CMK (cell line): ENCODE results near the gene SPATS2.
"Not testable (repeated sequence)": the region's sequence is repeated elsewhere in the genome, so short reads cannot be mapped to it uniquely, and the experiment has no call there.

Source experiments
- DNase-seq: peaks from one replicate; pipeline ENCODE4 v3.0.0-alpha.2; 2010; ENCODE audit warnings: low read depth

SPATS2 gene

GRCh38 chr12:49410818-49411217 lies 43.6 kb downstream of the SPATS2 start:
- DNase-seq, result no peak

- no peak for DNase-seq
Observed at GRCh38 chr12:49413010-49413409, 45.7 kb downstream of the SPATS2 start.

GRCh38 chr12:49413796-49414195 lies 46.5 kb downstream of the SPATS2 start:
- DNase-seq, result no peak

GRCh38 chr12:49414364-49414763 lies 47.1 kb downstream of the SPATS2 start:
- DNase-seq, result no peak

- no peak for DNase-seq
Observed at GRCh38 chr12:49415521-49415970, 48.3 kb downstream of the SPATS2 start.

- DNase-seq, result no peak
Observed at GRCh38 chr12:49416892-49417291, 49.6 kb downstream of the SPATS2 start.

- no peak for DNase-seq
Observed at GRCh38 chr12:49417558-49417957, 50.3 kb downstream of the SPATS2 start.

- DNase-seq, result no peak
Observed at GRCh38 chr12:49420556-49420955, 53.3 kb downstream of the SPATS2 start.

GRCh38 chr12:49422114-49422513 lies 54.9 kb downstream of the SPATS2 start:
- DNase-seq, result peak; percentile 54

- DNase-seq, result no peak
Observed at GRCh38 chr12:49428793-49429192, 61.5 kb downstream of the SPATS2 start.

- DNase-seq, result no peak
Observed at GRCh38 chr12:49432616-49433015, 65.4 kb downstream of the SPATS2 start.

GRCh38 chr12:49436799-49437198 lies 69.5 kb downstream of the SPATS2 start:
- DNase-seq, result not testable (repeated sequence)

GRCh38 chr12:49439042-49439441 lies 71.8 kb downstream of the SPATS2 start:
- no peak for DNase-seq

GRCh38 chr12:49440035-49440434 lies 72.8 kb downstream of the SPATS2 start:
- DNase-seq, result no peak

GRCh38 chr12:49442915-49443314 lies 75.7 kb downstream of the SPATS2 start:
- DNase-seq, result no peak

- DNase-seq, result no peak
Observed at GRCh38 chr12:49446571-49446970, 79.3 kb downstream of the SPATS2 start.

GRCh38 chr12:49448858-49449257 lies 81.6 kb downstream of the SPATS2 start:
- DNase-seq, result no peak

GRCh38 chr12:49451468-49452259 lies 84.4 kb downstream of the SPATS2 start:
- no peak for DNase-seq

- no peak for DNase-seq
Observed at GRCh38 chr12:49455501-49455900, 88.2 kb downstream of the SPATS2 start.

- no peak for DNase-seq
Observed at GRCh38 chr12:49456131-49456679, 88.9 kb downstream of the SPATS2 start.

GRCh38 chr12:49458816-49459215 lies 91.6 kb downstream of the SPATS2 start:
- no peak for DNase-seq

GRCh38 chr12:49461221-49461620 lies 94.0 kb downstream of the SPATS2 start:
- no peak for DNase-seq

- no peak for DNase-seq
Observed at GRCh38 chr12:49462083-49462744, 95.0 kb downstream of the SPATS2 start.
